ENCODE results near the gene CMSS1. TPM values are rescaled to one million over a fixed set of nuclear protein-coding genes. Genes with fewer than 3 reads are reported as not detected.

Gene CMSS1
- total RNA-seq, 2 donors from 2014 or later: 18.1 to 22.7 TPM

DNA sequence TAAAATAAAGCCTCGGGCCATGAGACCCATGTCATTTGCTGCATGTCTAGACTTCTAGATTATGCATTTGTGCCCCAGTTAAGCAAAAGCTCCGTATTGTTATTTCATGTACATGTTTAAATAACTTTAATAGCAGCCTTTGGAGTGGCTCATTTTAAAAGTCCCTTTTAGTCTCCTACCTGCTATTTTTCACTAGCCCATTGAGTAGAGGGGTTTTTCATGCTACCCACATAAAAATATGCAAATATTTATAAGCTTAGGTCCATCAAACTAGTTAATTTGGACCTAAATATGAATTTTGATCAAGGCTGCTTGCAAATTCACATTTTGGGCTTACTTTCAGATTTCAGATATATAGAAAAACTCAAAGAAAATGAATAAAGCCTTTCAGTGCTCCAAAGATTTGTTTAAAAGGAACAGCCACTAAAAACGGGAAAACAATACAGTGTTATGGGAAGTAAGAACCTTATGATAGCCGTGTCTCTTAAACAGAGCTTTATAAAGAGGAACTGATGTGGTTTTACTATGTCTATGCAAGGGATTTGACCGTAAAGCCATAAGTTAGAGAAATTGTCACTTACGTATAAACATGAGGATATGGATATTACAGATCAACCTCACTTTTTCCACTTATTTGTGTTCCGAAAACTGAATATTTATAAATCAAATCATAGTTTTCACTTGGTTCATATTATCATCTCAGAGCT, 266.6 kb downstream of the CMSS1 start:
- ATAC-seq (ENCODE audit: insufficient number of reproducible peaks, low FRiP score, low read depth) (no peak), DNase-seq (ENCODE audit: low spot score) (no peak)
- H3K4me3 ChIP-seq: no peak overlapping the region
- TF ChIP-seq, protein P1, sequence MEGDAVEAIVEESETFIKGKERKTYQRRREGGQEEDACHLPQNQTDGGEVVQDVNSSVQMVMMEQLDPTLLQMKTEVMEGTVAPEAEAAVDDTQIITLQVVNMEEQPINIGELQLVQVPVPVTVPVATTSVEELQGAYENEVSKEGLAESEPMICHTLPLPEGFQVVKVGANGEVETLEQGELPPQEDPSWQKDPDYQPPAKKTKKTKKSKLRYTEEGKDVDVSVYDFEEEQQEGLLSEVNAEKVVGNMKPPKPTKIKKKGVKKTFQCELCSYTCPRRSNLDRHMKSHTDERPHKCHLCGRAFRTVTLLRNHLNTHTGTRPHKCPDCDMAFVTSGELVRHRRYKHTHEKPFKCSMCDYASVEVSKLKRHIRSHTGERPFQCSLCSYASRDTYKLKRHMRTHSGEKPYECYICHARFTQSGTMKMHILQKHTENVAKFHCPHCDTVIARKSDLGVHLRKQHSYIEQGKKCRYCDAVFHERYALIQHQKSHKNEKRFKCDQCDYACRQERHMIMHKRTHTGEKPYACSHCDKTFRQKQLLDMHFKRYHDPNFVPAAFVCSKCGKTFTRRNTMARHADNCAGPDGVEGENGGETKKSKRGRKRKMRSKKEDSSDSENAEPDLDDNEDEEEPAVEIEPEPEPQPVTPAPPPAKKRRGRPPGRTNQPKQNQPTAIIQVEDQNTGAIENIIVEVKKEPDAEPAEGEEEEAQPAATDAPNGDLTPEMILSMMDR (IDR thresholded peaks at IDR 0.05): no peak
- H3K36me3 ChIP-seq: no peaks in the 10 kb centered on the region
- peaks cover 34 to 69% of the 10 kb centered on the region in 2 donors for H3K4me1 ChIP-seq (ENCODE audit: control insufficient read depth in 1 of 2, low read depth in 2 of 2)
- peak overlapping the region; percentile 41 to 78 for H3K27ac ChIP-seq
- H3K27me3 ChIP-seq (replicated peaks; ENCODE audit: insufficient read depth): no peaks in the 10 kb centered on the region
- H3K9me3 ChIP-seq: no peaks in the 10 kb centered on the region

DNA sequence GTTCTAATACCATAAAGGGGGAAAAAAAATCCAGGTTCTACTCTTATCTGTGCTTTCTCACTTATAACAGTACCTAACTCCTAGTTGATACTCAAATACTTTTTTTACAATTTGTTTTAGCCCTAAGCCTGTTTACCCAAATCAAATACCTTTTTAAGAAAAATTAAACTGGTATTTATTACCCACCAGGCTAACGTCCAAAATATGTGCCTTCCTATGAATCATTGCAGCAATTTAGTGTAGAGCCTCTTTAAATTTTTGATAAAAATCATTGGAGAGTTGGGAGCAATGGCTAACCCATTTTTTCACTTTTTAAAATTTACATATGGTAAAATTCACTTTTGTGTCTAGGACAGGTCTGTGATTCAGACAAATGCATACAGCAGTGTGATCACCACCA, 268.7 kb downstream of the CMSS1 start:
- Histone ChIP-seq H3K27me3 (replicated peaks; ENCODE audit: insufficient read depth) (no peaks in the 10 kb centered on the region), H3K9me3 (no peaks in the 10 kb centered on the region), H3K36me3 (no peaks in the 10 kb centered on the region), H3K27ac (peak overlapping the region; percentile 41 to 78), H3K4me3 (no peak overlapping the region), H3K4me1 (ENCODE audit: control insufficient read depth in 1 of 2, low read depth in 2 of 2) (peaks cover 25 to 68% of the 10 kb centered on the region in 2 donors)
- DNase-seq (ENCODE audit: low spot score) (no peak), ATAC-seq (ENCODE audit: insufficient number of reproducible peaks, low FRiP score, low read depth) (peak; percentile 14)
- TF ChIP-seq, protein P1 (IDR thresholded peaks at IDR 0.05): no peak

DNA sequence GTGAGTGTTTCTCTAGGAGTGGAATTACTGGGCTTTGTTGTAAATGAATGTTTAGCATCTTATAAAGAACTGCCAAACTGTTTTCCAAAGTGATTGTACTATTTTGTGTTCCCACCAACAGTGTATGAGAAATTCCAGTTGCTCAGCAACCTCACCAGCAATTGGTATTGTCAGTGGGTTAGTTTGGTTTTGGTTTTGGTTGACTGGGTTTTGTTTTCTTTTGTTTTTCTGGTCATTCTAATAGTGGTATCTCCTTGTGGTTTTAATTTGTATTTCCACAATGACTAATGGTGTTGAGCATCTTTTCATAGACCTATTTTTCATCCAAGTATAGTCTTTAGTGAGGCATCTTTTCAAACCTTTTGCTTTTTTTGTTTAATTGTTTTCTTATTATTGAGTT, 269.5 kb downstream of the CMSS1 start:
- Histone ChIP-seq H3K27me3 (replicated peaks; ENCODE audit: insufficient read depth) (no peaks in the 10 kb centered on the region), H3K4me1 (ENCODE audit: control insufficient read depth in 1 of 2, low read depth in 2 of 2) (peaks cover 20 to 60% of the 10 kb centered on the region in 2 donors), H3K36me3 (no peaks in the 10 kb centered on the region), H3K27ac (peak overlapping the region; percentile 62 to 78), H3K9me3 (no peaks in the 10 kb centered on the region), H3K4me3 (no peak overlapping the region)
- DNase-seq (ENCODE audit: low spot score): no peak
- ATAC-seq (ENCODE audit: insufficient number of reproducible peaks, low FRiP score, low read depth): no peak
- TF ChIP-seq, protein P1 (IDR thresholded peaks at IDR 0.05): no peak

DNA sequence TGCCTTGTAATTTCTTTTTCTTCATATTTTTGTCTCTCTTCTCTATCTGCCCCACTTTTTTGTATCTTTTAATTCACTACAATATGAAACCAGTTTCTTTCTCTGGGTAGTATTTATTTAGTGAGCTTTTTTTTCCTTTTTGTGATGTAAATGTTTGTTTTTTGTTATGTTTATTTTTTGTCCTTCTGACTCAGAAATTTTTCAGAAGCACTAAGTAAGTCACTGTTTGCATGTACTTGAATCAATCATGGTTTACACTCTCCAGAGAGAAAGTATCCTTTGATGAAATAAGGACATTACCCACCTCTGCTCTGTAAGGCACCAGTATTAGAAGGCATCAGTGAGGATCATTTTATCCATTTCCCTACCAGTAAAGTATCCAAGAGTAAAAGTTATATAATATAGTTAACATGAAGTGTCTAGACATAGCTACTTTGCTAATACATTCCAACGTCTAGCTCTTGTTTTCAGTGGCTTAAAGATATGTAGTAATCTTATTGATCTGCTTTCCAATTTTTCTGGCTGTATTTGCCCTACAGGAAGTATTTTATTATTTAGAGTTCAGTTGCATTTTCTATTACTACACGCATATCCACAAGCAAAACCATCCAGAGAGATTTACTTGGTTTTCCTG, 271.2 kb downstream of the CMSS1 start:
- Histone ChIP-seq H3K27ac (peak overlapping the region; percentile 5 to 17), H3K9me3 (no peaks in the 10 kb centered on the region), H3K36me3 (no peaks in the 10 kb centered on the region), H3K27me3 (replicated peaks; ENCODE audit: insufficient read depth) (no peaks in the 10 kb centered on the region), H3K4me1 (ENCODE audit: control insufficient read depth in 1 of 2, low read depth in 2 of 2) (peaks cover 20 to 51% of the 10 kb centered on the region in 2 donors), H3K4me3 (no peak overlapping the region)
- ATAC-seq (ENCODE audit: insufficient number of reproducible peaks, low FRiP score, low read depth): no peak
- TF ChIP-seq, protein P1 (IDR thresholded peaks at IDR 0.05): no peak
- no peak for DNase-seq (ENCODE audit: low spot score)

DNA sequence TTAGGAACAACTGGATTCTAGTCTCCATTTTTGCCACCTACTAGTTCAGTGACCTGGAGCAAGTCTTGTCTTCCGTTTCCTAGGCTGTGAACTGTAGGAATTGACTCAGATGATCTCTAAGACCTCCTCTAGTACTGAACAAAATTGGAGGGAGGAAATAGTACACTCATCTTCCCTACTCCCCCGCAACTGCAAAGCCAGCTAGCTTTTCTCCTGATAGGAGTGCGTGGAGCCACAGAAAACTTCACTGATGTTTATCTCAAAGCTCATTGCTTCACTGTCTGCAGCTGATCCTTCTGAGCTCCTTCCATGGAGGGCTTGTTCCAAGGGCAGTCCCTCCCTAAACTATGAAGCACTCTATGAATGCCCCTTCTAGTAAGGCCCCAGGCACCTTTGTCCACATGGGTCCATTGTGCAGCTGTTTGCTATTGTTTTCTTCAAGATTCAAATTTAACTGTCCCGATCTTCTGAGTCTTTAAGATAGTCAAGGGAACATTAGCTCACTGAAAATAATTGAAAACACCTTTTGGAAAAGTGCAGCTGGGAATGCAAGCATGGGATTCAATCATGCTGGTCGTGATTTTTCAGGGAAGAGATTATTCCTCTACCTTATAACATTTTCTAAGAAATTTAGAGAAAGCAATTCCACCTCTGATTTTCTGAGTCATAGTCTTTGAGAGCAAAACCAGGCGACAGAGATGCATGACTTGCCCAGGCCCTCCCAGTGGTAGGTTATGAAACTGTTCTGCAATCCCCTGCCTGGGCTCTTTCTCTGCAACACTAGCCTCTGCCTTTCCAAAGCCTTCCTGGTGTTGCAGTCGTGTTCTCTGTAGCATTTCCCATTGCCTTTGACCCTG, 272.4 kb downstream of the CMSS1 start:
- H3K9me3 ChIP-seq: no peaks in the 10 kb centered on the region
- no peak overlapping the region for H3K4me3 ChIP-seq
- DNase-seq (ENCODE audit: low spot score) (no peak), ATAC-seq (ENCODE audit: insufficient number of reproducible peaks, low FRiP score, low read depth) (no peak)
- TF ChIP-seq, protein P1 (IDR thresholded peaks at IDR 0.05): peak; percentile 42
- H3K27me3 ChIP-seq (replicated peaks; ENCODE audit: insufficient read depth): no peaks in the 10 kb centered on the region
- H3K4me1 ChIP-seq (ENCODE audit: control insufficient read depth in 1 of 2, low read depth in 2 of 2): peaks cover 20 to 51% of the 10 kb centered on the region in 2 donors
- no peaks in the 10 kb centered on the region for H3K36me3 ChIP-seq
- H3K27ac ChIP-seq: no peak overlapping the region
